Prostate gland (tissue), 2 donors: ENCODE measurements around the gene RPS27L. TPM values are rescaled to one million over a fixed set of nuclear protein-coding genes. Genes with fewer than 3 reads are reported as not detected.

Source experiments
- DNase-seq: peaks from one replicate; pipeline ENCODE4 v3.0.0-alpha.2; 2019; ENCODE audit warnings: low spot score
- H3K27ac ChIP-seq, 2 donors: fragments of 200-600 bp; sonication (generic); 2 replicates each; pipeline ENCODE4 v1.5.1; 2017 to 2019
- H3K27me3 ChIP-seq: fragments of 200-600 bp; sonication (generic); replicated peaks from 2 replicates; pipeline ENCODE4 v1.5.1; 2019; ENCODE audit not compliant: insufficient read depth
- H3K36me3 ChIP-seq, 2 donors: fragments of 200-600 bp; sonication (generic); 1 replicate in 1 of 2; 2 replicates in 1 of 2; pipeline versions ENCODE4 v1.5.1 to v1.8.1; 2017 to 2019
- H3K4me1 ChIP-seq: fragments of 200-600 bp; sonication (generic); replicated peaks from 2 replicates; pipeline ENCODE4 v1.5.1; 2019
- H3K4me3 ChIP-seq, 2 donors: fragments of 200-600 bp; sonication (generic); 2 replicates each; pipeline ENCODE4 v1.5.1; 2017 to 2019
- H3K9me3 ChIP-seq: fragments of 200-600 bp; sonication (generic); 2 replicates; pipeline ENCODE4 v1.5.1; 2017
- POLR2A ChIP-seq: fragments of 450-650 bp; IDR thresholded peaks from one replicate; pipeline ENCODE4 v1.6.1; 2016; ENCODE audit warnings: antibody characterized with exemption, mild to moderate bottlenecking
- POLR2AphosphoS5 ChIP-seq: sonication (generic); formaldehyde crosslinking; IDR thresholded peaks from one replicate; pipeline ENCODE4 v1.6.1; 2017; ENCODE audit warnings: antibody characterized with exemption
- WGBS: methylation state at CpG from one replicate; pipeline ENCODE4 v1.1.5; 2018; 5-methylcytosine and 5-hydroxymethylcytosine counted together
- intact Hi-C: fragments of 100-400 bp; cut with DNase I; formaldehyde crosslinking; loops from one replicate; pipeline ENCODE4 v1.14.2; 2022
- total RNA-seq, 2 donors: library from RNA; depleted of rRNA; stranded (reverse); fragments of >200 nt; gene quantifications; one replicate each; pipeline ENCODE4 v1.1.0, GENCODE V29; 2016
- TF ChIP-seq, protein P1 (sequence below), 4 experiments: fragments of 200-600 bp in 2 of 4; fragments of 450-650 bp in 2 of 4; sonication (generic) in 2 of 4; IDR thresholded peaks; 1 replicate in 3 of 4; 2 replicates in 1 of 4; pipeline ENCODE4 v1.5.1; 2016 to 2019; ENCODE audit warnings: antibody characterized with exemption in 4 of 4, mild to moderate bottlenecking in 2 of 4, moderate library complexity in 2 of 4

The RPS27L gene
- total RNA-seq, 2 donors from 2014 or later = 49.2 to 102 TPM

DNA sequence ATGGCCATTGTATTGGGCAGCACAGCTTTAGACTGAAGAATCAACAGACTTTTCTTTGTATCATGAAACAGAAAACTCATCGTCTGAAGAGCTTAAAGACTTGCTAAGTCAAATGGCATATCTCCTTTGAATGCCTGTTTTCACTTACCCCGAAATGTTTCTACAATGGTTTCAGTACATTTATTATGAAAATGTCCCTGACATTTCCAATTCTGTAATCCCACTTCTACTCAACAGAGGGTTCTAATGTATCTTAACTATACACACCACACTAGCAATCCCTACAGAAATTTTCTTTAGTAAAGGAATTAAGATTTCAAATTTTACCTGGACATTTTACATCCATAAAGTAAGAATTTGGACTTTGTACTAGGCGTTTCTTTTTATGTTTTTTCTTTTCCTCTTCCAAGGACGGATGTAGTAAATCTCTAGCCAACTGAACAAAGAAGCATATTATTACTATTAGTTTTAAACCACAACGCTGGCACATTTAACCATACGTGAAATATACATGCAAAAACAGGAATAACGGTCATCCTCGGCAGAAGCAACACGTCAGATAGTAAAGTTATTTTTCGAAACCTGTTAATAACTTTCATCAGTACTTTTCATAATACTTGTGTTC lies 1.1 kb downstream of the RPS27L start:
- no peak for DNase-seq
- Histone ChIP-seq H3K36me3 (no peaks in the 10 kb centered on the region), H3K4me1 (no peaks in the 10 kb centered on the region), H3K27ac (peak overlapping the region; percentile 94 to 95), H3K9me3 (no peaks in the 10 kb centered on the region), H3K27me3 (no peaks in the 10 kb centered on the region), H3K4me3 (peak overlapping the region; percentile 67 to 71)
- intact Hi-C loops = no loop called here
- WGBS = 7% methylated on average over 10 of the region's 10 CpGs
- no peak for TF ChIP-seq POLR2A
- TF ChIP-seq, protein P1, sequence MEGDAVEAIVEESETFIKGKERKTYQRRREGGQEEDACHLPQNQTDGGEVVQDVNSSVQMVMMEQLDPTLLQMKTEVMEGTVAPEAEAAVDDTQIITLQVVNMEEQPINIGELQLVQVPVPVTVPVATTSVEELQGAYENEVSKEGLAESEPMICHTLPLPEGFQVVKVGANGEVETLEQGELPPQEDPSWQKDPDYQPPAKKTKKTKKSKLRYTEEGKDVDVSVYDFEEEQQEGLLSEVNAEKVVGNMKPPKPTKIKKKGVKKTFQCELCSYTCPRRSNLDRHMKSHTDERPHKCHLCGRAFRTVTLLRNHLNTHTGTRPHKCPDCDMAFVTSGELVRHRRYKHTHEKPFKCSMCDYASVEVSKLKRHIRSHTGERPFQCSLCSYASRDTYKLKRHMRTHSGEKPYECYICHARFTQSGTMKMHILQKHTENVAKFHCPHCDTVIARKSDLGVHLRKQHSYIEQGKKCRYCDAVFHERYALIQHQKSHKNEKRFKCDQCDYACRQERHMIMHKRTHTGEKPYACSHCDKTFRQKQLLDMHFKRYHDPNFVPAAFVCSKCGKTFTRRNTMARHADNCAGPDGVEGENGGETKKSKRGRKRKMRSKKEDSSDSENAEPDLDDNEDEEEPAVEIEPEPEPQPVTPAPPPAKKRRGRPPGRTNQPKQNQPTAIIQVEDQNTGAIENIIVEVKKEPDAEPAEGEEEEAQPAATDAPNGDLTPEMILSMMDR (IDR thresholded peaks at IDR 0.05) = peak in 1 of 4 experiments; percentile 5

DNA sequence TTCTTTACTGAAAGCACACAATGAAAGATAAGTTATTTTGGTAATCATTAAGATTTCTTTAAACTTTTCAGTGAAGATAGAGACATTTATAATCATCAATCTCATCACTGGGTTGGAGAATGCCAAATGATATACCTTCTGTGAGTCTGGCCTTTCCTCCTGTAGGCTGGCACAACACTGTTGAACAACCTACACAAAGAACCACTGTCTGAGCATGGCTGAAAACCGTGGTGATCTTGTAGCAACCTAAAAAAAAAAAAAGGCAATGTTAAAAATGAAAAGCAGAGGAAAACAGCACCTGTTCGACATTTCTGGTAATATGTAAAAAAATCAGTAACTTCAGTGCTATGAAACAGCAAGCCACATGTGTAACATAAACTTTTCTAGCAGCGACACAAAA lies 1.8 kb downstream of the RPS27L start:
- no peak for DNase-seq
- Histone ChIP-seq H3K27ac (no peak overlapping the region), H3K4me1 (no peaks in the 10 kb centered on the region), H3K27me3 (no peaks in the 10 kb centered on the region), H3K4me3 (peak overlapping the region in 1 of 2 donors; percentile 67), H3K36me3 (no peaks in the 10 kb centered on the region), H3K9me3 (no peaks in the 10 kb centered on the region)
- TF ChIP-seq POLR2A (no peak), POLR2AphosphoS5 (no peak)
- TF ChIP-seq, protein P1 (IDR thresholded peaks at IDR 0.05) = no peak
- intact Hi-C loops = no loop called here
- WGBS = 71% methylated on average over 3 of the region's 3 CpGs

DNA sequence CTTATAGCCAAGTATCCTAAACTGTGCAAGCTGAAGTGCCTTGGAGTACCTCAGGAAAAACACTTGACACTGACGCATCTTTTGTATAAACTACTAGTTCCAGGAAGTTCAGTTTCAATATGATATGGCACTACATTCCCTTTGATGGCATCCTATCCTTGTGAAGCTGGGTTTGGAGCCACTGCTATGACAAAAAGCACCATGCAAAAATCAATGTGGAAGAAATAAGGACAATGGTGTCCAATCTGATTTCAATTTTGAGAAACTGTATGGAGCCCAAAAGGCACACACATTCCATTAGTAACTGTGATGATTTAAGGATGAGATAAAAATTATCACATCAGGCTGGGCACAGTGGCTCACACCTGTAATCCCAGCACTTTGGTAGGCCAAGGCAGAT lies 5.6 kb downstream of the RPS27L start:
- Histone ChIP-seq H3K27ac (no peak overlapping the region), H3K9me3 (no peaks in the 10 kb centered on the region), H3K36me3 (no peaks in the 10 kb centered on the region), H3K4me1 (no peaks in the 10 kb centered on the region), H3K4me3 (no peak overlapping the region), H3K27me3 (no peaks in the 10 kb centered on the region)
- WGBS = 96% methylated on average over 1 of the region's 1 CpG
- DNase-seq = no peak
- TF ChIP-seq, protein P1 (IDR thresholded peaks at IDR 0.05) = no peak
- TF ChIP-seq POLR2AphosphoS5 (no peak), POLR2A (no peak)
- intact Hi-C loops = no loop called here

DNA sequence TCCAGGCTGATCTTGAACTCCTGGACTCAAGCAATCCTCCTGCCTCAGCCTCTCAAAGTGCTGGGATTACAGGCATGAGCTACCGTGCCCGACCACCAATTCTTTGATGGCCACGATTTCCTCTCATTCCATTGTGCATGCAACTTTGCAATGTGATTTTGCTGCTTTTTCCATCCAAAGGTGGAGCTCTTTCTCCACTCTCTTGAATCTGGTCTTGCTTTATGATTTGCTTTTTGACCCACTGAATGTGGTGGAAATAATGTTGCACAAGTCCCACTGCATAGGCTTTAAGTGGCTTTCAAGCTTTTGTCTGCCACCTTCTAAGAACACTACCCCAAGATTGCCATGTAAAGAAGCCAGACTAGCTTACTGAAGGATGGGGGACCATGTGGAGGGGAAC lies 10.6 kb downstream of the RPS27L start:
- Histone ChIP-seq H3K36me3 (no peaks in the 10 kb centered on the region), H3K27me3 (no peaks in the 10 kb centered on the region), H3K4me1 (no peaks in the 10 kb centered on the region), H3K4me3 (no peak overlapping the region), H3K9me3 (no peaks in the 10 kb centered on the region), H3K27ac (no peak overlapping the region)
- intact Hi-C loops = no loop called here
- no peak for DNase-seq
- WGBS = 86% methylated on average over 3 of the region's 3 CpGs
- TF ChIP-seq POLR2AphosphoS5 = no peak
- TF ChIP-seq POLR2A = no peak
- TF ChIP-seq, protein P1 (IDR thresholded peaks at IDR 0.05) = no peak

DNA sequence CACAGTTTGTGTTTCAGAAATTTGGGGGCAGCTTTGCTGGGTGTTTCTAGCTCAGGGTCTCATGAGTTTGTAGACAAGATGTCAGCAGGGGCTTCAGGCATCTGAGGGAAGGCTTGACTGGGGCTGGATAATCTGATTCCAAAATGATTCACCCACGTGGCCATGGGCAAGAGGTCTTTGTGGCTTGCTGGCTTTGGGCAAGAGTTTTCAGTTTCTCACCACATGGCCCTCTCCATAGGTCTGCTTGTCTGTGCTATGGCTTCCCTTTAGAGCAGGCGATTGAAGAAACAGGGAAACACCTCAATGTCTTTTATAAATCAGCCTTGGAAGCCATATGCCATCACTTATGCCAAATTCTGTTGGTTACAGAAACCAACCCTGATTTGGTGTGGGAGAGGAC lies 11.9 kb downstream of the RPS27L start:
- DNase-seq = no peak
- intact Hi-C loops = no loop called here
- Histone ChIP-seq H3K27me3 (no peaks in the 10 kb centered on the region), H3K4me3 (no peak overlapping the region), H3K9me3 (no peaks in the 10 kb centered on the region), H3K27ac (no peak overlapping the region), H3K4me1 (no peaks in the 10 kb centered on the region), H3K36me3 (no peaks in the 10 kb centered on the region)
- TF ChIP-seq POLR2A = no peak
- TF ChIP-seq, protein P1 (IDR thresholded peaks at IDR 0.05) = no peak
- TF ChIP-seq POLR2AphosphoS5 = no peak
- 94% methylated on average over 2 of the region's 2 CpGs for WGBS
